Kidney tubule cell (primary cell): ENCODE data around the gene CTCF.

ENCODE experiments used
- DNase-seq: peaks from one replicate; pipeline ENCODE4 v3.0.0-alpha.2; 2018; ENCODE audit warnings: low spot score

Gene CTCF

DNA sequence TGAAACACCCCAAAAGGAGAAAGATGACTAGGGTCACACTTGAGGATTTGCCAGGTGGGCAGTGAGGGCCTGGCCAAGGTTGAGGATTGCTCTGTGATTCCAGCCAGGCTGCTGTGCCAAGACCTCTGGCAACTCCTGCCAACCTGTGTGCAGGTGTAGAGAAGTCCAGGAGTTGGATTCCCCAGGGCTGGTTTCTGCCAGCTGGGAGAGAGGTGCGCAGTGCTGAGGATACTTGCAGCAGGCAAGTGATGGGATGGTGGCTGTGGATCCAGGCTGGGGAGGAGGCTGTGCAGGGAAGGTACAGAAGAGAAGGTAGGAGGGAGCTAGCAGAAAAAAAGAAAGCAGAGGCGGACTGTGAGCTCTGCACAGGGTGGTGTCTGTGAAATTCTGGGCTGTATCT lies 27.1 kb upstream of the CTCF start:
- DNase-seq = no peak

DNA sequence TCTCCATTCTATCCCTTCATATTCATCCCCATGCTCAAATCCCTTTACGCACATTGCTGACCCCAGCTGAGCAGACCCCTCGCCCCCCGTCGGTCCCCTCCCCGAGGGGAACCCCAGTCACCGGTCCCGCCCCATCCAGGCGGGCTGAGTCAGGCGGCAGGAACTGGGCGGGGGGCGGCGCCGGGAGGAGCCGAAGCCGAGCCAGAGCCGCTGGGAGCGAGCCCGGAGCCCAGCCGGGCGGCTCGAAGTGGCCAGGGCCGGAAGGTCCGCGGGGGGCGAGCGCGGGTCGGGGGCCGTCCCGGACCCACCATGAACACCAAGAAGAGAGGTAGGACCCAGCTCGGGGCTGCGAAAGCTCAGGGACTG lies 25.1 kb upstream of the CTCF start:
- peak; percentile 68 for DNase-seq

DNA sequence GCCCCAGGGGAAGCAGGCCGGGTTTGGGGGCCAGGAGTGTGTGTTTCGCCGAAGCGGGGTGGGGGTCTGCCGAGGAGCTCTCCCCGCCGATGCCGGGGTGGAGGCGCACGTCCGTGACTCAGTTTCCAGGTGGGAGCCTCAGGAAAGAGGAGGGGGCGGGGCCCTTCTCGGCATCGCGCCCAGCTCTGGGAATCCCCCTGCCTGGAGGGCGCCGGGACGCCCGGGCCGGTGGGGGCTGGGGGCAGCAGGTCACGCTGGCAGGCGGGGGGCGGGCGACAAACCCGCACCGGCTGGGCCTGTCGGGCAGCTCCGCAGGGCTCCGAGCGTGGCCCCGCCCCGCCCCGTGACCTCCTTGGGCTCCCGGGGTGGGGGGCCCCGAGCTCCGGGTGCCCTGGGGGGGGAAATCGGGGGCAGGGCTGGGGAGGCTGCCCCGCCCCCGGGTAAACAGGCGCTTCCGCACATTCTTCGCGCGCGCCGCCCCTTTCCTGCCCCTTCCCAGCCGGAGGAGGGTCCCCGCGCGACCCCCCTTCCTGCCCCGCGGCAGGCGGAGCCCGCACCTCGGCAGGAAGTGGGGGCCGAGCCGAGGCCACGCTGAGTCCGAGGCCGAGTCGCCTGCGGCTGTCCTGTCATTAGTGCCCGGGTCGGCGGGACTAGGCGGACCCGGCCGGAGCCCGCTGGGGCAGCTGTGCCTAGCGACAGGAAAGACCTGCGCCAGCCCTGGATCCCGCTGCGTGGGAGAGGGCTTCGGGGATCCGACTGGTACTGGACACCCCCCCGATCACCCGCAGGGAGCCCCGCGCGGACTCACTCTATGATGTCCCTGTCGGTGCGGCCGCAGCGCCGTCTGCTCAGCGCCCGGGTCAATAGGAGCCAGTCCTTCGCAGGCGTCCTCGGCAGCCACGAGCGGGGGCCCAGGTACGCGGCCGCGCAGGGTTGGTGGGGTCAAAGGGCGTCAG lies 24.4 kb upstream of the CTCF start:
- DNase-seq = peak; percentile 67

DNA sequence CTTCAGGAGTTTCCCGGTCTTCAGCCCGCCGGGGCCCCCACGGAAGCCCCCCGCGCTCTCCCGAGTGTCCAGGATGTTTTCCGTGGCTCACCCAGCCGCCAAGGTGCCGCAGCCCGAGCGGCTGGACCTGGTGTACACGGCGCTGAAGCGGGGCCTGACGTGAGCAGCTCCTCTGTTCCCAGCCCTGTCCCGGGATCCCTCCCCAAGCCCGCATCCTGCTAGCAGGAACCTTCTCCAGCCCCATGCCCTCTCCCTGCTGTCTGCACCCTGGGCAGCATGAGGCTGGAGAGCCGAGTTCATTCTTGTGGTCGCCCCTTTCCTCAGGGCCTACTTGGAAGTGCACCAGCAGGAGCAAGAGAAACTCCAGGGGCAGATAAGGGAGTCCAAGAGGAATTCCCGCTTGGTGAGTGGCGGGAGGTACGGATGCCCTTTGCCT lies 23.6 kb upstream of the CTCF start:
- DNase-seq = peak; percentile 52

DNA sequence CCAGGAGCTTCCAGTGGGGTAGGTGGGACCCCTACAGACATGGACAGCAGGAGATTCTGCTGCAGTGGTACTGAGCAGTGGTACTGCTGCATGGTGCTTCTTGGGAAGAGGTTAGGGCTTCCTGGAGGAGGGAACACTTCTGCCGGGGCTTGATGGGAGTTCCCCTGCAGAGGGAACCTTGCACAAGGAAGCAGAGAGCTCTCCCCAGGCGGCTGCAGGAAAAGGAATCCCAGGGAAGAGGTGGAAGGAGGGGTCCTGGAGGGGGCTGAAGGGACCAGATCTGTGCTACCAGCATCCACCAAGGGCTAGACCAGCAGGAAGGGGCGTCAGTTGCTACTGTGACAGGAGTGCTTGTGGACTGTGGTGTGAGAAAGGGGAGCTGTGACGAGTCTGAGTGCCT lies 23.1 kb upstream of the CTCF start:
- DNase-seq = no peak

DNA sequence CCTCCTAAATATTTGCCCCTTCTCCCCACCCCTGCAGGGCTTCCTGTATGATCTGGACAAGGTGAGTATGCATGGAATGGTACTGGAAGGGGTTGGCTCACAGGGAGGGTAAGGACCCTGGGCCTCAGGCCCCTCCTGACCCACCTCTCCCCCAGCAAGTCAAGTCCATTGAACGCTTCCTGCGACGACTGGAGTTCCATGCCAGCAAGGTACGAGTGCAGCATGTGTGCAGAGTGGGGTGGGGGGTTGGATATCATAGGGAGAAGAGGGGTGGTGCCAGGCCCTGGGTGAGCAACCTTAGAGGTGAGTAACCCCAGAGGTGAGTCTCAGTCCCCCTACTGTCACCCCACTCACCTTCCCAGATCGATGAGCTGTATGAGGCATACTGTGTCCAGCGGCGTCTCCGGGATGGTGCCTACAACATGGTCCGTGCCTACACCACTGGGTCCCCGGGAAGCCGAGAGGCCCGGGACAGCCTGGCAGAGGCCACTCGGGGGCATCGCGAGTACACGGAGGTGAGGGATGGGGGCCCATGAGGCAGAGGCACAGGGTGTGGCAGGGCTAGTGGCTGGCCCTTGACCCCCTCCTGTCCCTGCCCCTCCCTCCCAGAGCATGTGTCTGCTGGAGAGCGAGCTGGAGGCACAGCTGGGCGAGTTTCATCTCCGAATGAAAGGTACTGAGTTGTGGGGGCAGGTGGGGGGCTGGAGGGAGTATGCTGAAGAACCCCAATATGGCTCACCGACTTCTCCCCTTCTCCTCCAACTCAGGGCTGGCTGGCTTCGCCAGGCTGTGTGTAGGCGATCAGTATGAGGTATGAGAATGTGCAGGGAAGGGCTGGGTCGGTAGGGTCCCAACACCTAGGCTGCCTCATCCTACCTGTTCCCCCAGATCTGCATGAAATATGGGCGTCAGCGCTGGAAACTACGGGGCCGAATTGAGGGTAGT lies 22.4 kb upstream of the CTCF start:
- DNase-seq = no peak

DNA sequence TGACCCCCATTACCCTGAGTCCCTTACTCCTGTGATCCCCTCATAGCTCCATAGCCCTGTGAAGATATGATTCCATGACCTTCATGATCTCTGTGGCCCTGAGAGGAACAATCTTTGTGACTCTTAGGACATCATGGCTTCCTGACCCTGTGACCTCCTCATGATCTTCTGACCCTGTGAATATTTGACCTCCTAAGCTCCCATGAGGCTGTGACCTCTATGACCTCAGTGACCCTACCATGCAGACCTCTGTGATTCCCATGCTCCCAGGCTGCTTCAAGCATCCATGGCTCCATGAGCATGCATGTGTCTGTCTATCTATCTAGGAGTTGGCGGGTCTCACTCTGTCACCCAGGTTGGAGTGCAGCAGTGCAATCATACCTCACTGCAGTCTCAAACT lies 21.6 kb upstream of the CTCF start:
- no peak for DNase-seq

DNA sequence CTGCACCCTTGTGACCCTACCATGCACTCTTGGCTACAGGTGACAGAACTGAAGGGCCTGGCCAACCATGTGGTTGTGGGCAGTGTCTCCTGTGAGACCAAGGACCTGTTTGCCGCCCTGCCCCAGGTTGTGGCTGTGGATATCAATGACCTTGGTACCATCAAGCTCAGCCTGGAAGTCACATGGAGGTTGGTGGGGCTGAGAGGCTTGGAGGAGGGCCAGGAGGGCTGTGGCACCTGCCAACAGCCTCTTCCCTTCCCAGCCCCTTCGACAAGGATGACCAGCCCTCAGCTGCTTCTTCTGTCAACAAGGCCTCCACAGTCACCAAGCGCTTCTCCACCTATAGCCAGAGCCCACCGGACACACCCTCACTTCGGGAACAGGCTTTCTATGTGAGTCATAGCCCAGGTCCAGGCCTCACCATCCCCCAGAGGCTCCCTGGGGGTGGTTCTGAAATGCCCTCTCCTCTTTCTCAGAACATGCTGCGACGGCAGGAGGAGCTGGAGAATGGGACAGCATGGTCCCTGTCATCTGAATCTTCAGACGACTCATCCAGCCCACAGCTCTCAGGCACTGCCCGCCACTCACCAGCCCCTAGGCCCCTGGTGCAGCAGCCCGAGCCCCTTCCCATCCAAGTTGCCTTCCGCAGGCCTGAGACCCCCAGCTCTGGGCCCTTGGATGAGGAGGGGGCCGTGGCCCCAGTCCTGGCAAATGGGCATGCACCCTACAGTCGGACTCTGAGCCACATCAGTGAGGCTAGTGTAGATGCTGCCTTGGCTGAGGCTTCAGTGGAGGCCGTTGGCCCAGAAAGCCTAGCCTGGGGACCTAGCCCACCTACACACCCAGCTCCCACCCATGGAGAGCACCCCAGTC lies 20.7 kb upstream of the CTCF start:
- peak; percentile 61 for DNase-seq

DNA sequence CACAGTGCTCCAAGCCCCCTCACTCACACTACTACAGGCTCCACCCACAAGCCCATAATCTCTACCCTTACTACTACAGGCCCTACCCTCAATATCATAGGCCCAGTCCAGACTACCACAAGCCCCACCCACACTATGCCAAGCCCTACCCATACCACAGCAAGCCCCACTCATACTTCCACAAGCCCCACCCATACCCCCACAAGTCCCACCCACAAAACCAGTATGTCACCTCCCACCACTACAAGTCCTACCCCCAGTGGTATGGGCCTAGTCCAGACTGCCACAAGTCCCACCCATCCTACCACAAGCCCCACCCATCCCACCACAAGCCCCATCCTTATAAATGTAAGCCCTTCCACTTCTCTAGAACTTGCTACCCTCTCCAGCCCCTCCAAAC lies 19.9 kb upstream of the CTCF start:
- DNase-seq = peak; percentile 74

DNA sequence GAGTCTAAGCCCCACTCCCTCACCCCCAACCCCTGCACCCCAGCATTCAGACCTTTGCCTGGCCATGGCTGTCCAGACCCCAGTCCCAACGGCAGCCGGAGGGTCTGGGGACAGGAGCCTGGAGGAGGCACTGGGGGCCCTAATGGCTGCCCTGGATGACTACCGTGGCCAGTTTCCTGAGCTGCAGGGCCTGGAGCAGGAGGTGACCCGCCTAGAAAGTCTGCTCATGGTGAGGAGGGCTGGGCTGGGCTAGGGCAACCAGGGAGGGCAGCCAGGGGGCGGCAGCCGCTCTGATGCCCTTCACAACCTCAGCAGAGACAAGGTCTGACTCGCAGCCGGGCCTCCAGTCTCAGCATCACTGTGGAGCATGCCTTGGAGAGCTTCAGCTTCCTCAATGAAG lies 19.3 kb upstream of the CTCF start:
- no peak for DNase-seq

DNA sequence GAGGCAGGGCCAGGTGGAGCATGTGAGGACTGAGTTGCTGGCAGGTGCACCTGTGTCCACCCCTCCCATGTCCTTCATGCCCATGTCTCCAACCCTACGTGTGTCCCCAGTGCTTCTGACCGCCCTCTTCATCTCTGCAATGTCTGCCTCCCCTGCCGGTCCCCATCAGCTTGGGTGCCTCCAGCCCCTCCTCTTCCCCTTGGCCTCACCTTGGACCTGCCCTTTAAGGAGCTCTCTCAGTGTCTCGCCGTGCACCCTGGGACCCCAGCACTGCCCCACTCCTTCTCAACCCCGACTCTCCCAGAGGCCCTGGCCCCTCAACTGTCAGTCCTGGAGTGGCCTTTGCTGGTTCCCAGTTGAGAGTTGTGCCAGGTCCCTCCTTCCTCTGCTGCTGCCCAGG lies 18.7 kb upstream of the CTCF start:
- no peak for DNase-seq

DNA sequence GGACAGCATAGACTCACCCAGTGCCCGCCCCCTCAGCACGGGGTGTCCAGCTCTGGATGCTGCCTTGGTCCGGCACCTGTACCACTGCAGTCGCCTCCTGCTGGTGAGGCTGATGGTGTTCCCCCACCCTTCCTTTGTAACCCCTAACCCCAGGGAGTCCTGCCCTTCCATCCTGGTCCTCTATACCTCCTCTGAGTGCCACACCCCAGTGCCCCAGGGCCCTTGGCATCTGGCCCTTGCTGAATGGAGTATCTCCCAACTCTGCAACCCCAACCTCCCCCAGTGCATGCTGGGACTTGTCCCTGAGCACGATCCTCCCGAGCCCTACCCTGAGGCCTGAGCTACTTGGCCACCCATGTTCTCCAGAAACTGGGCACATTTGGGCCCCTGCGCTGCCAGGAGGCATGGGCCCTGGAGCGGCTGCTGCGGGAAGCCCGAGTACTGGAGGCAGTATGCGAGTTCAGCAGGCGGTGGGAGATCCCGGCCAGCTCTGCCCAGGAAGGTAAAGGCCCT lies 17.9 kb upstream of the CTCF start:
- DNase-seq = no peak

DNA sequence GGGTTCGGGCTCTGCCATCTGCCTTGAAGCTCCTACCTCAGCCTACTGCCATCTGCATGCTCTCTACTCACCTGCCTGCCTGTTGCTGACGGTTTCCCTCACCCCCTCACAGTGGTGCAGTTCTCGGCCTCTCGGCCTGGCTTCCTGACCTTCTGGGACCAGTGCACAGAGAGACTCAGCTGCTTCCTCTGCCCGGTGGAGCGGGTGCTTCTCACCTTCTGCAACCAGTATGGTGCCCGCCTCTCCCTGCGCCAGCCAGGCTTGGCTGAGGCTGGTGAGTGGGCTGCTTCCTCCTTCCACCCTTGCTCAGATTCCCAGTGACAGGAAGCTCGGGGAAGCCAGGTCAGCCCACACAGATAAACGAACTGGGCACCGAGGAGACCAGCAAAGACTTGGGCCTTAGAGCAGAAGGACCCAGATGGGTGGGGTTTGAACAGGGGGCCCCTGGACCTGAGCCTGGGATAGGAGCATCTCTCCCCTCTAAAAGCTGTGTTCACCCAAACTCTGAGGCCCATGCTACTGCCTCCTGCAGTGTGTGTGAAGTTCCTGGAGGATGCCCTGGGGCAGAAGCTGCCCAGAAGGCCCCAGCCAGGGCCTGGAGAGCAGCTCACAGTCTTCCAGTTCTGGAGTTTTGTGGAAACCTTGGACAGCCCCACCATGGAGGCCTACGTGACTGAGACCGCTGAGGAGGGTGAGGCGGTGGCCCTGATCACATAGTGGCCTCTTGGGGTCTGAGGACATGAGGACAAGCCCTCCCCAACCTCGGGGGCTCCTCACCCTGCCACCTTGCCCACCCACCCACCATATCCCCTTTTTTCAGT lies 17.3 kb upstream of the CTCF start:
- DNase-seq = no peak

DNA sequence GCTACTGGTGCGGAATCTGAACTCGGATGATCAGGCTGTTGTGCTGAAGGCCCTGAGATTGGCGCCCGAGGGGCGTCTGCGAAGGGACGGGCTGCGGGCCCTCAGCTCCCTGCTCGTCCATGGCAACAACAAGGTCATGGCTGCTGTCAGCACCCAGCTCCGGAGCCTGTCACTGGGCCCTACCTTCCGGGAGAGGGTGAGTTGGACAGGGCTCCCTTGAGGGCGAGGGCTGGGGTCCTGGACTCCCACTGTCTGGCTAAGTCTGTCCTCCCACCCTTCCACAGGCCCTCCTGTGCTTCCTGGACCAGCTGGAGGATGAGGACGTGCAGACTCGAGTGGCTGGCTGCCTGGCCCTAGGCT lies 16.7 kb upstream of the CTCF start:
- no peak for DNase-seq

DNA sequence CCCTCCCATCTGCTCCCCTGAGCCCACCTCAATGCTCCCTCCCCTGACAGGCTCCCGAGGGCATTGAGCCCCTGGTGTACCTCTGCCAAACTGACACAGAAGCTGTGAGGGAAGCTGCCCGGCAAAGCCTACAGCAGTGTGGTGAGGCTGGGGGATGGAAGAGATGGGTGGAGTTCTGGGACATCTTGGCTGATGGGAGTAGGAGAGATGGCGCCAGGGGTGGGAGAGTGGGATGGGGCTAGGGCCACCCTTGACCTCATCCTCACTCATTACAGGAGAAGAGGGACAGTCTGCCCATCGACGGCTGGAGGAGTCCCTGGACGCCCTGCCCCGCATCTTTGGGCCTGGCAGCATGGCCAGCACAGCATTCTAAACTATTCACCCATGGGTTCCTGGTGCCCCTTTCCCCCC lies 16.2 kb upstream of the CTCF start:
- no peak for DNase-seq

DNA sequence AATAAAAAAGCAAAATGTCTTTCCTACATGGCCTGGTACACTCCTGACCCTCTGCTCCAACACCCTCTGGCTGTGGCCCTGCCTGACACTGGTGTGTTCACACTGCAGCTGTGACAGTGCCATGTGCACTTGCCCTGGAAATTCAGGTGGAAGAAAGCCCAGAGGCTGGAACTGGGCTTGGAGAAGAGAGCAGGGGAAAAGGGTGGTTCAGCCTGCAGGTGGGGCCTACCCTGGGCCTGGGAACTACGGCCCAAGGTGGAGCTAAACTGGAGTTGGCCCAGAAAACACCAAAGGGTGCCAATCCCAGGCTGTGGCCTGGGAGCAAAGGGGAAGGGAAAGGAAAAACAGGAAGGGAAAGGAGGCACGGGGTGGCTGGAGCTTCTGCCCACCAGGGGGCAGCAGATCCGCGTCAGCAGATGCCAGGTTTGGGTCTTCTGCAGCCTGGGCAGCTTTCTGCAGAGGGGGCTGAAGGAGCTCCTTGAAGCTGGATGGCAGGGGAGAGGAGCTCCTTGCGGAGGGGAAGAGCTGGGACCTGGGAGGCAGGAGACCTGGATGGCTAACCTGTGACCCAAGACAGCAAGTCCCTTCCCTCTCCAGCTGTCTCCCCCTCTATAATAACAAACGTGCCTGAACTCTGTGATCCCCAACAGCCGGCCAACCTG lies 15.4 kb upstream of the CTCF start:
- peak; percentile 68 for DNase-seq

DNA sequence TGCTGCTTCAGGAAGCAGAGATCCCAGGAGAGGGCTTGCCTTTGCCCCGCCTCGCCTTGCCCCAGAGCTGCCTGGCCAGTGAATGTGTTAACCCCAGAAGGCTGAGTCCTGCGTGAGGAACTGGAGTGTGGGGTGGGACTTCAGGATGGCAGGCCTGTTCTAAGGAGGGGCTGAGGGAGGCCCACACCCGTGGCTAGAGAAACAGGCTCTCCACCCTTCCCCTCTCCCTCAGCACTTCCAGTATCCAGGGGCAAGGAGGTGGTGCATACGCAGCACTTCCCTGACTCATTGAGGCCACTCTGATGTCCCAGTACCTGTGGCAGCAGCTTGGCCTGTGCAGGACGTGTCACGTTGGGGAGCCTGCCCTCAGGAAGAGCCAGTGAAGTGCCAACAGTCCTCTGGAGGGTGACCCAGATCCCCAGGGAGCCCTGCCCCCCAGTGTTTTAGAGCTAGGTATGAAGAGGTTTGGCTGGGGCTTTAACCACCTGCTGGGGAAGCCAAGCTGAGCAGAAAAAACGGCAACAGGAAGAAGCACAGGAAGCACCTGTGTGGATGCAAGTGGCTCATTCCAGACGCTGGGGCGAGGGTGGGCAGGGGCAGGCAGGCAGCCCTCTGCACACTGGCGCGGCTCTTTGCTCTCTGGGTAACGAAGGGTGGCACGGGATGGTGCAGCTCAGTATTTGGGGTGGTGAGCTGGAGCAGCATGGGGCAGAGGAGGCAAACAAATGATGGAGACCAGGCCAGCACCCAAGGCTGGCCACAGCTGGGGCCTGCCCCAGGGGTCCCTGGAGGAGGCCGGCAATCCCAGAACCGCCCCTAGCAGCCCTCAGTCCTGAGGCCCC lies 14.7 kb upstream of the CTCF start:
- DNase-seq = no peak

DNA sequence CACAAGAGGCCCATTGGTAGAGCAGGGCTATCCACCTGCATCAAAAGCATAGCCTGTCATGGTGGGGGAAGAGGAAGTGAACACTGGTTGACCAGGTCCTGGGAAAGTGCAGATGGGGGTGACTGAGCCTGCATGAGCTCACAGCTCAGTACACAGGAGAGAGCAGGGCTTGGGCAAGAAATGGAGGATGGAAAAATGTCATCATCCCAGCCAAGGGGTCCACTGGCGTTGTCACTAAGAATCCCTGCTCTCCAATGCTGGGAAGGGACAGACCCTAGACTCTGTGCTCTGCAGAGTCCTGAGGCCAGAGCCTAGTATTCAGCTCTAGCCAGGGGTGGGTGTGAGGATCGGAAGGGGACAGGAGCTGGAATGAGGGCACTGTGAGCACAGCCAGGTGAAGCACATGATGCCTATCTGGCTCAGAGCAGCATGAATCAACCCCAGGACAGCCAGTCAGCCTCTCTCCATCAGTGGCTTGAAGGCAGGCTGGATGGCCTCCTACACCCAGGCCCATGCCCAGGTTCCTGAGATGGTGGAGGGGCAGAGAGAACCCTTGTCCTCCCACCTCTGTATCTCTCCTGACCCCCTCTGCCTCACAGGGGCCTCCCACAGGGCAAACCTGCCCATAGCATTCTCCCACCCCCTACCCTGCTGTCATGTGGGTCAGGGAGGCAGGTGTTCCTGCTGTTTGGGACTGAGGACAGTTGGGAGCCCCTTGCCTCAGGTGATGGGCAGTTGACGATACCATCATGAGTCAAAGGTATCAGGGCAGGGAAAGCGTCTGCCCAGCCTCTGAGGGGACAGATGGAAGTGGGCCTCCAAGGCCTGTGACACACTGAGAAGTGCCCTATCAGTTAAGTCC lies 13.8 kb upstream of the CTCF start:
- DNase-seq = no peak
